GM12892 (cell line): ENCODE results near the gene DHRS4.

Experiments
- POLR2A ChIP-seq: IDR thresholded peaks from 2 replicates; pipeline ENCODE4 v1.6.1; 2011; ENCODE audit warnings: low read depth, low read length, control low read depth
- POLR2AphosphoS5 ChIP-seq: IDR thresholded peaks from 2 replicates; pipeline ENCODE4 v1.6.1; 2011; ENCODE audit warnings: low read depth, low read length, control low read depth

DNA sequence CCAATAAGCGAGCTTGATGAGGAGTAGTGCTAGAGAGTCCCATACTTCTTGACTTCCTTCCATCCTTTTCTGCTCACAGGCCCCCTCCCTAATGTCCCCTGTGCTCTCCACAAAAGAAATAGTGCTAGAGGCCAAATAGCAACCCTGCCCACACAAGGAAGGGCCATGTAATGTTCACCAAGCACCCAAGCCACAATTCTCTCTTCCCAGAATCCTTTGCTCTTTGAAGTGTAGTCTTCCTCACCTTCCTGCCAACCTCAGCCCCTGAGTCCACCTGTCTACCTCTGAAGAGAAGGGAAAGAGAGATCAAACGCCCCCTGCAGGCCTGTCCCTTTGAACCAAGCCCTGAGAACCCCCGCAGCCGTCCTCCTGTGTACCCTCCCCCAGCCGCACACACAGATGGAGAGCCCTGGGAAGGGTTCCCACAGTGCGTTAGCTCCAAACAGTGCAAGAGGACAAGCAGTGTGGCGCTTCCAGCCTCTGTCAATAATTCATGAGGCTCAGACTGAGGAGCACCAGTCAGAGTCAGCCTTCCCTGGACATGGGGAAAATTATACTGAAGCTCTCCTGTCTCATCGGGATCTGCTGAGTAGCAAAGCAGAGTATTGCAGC is 1.9 kb upstream of the DHRS4 start:
- TF ChIP-seq POLR2A (no peak), POLR2AphosphoS5 (no peak)
